SW480 (cell line): ENCODE measurements around the gene TMEM59.
"Not testable (repeated sequence)": the region's sequence is repeated elsewhere in the genome, so short reads cannot be mapped to it uniquely, and the experiment has no call there.

Experiments used
- DNase-seq: peaks from one replicate; pipeline ENCODE4 v3.0.0-alpha.2; 2016; ENCODE audit warnings: low spot score

TMEM59 gene

DNA sequence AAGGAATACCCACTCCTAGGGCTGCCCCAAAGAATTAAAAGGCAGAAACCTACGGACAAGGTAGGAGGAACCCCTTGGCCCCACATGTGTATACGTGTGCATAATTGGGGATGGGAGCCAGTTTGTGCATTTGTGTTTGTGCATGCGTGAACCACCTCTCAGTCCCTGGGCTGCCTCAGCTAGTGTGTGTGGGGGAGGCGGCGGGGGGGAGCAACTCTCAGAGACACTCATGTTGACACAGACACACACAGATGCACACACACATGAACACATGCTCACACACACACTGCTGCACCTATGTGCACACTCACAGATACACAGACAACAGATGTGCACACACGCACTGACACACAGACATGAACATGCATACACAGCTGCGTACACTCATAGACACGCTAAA is 40.1 kb downstream of the TMEM59 start:
- no peak for DNase-seq

DNA sequence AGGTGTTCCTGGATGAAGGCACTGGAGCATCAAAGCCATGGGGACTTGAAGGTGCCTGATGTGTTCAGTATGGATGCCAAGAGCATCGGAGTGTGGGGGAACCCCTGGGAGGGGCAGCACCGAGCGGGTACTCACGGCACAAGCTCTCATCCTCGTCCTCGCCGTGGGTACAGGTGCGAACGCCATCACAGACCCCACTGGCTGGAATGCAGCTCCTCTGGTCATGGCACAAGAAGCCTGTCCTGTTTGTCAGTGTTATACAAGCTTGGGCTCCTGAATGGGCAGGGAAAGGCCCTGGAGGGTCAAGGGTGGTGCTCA is 41.0 kb downstream of the TMEM59 start:
- DNase-seq: no peak

DNA sequence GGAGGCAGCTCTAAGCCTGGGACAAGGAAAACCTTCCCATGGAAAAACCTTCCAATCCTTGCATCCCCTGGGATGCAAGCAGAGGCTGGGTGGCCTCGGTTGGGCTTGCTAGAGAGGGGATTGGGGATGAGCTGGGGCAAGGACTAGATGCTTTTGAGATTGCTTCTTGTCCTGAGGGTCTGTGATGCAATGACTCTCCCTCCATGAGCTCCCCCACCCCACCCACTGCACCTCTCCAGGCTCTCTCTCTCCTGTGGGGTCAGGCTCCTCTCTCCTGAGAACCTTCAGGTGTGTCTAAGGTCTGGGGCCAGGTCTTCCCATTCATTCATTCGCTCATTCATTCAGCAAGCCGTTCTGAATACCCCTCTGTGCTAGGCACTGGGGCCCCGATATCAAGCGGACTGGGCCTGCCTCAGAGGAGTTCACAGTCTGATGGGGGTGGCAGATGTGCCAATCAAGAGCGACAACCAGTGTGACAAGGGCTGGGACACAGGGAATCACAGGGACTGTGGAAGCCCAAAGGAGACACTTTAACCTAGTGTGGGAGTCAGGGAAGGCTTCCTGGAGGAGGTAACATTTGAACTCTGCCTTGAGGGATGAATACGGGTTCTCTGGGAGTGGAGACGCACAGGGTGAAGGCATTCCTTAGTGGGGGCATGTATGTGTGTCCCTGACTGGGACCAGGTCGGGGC is 41.5 kb downstream of the TMEM59 start:
- no peak for DNase-seq

DNA sequence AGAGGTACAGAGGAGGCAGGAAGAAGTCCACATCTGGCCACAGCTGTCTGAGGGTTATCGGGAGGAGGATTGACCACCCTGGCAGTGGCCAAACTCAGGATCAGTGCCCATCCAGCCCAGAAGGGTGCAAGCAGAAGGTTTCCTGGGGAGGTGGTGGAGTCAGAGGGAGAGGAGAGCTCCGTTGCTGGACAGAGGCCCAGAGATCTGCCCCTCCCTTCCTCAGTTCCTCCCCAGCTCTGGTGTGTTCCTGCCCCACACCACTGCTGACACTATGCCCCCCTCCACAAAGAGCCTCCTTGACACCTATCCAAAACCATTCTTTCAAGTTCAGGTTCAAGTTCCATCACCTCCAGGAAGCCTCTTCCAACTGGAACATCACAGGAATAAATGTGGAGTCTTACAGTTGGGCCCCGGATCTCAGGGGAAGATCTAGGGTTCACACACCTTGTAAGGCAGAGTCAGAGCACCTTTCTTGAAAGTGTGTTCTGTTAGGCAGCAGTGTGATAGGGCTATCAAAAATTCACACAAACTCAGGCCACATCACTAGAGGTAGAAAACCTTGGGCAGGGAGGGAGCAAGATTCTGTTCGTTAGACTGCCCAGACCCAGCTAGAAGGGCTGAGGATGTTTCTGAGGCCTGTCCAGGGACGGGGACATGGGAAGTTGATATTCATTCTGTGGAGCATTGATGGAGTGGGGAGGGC is 42.4 kb downstream of the TMEM59 start:
- DNase-seq: no peak

DNA sequence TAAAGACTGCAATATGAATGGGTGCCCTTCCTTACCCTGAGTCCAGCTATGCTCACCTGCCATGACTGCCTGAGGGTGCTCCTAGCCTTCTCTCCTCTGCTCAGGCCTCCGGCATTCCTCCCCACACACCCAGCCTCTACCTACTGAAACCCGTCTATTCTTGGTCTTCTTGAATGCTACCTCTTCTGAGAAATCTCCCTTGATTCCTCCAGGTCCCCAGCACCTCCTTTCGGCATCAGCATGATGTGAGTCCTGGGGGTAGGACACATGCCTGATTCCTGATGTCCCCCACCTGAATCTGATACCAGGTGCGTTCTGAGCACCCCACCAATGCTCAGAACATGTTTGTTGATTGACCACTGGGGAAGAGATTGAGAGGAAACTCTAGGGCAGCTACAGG is 43.6 kb downstream of the TMEM59 start:
- DNase-seq: no peak

DNA sequence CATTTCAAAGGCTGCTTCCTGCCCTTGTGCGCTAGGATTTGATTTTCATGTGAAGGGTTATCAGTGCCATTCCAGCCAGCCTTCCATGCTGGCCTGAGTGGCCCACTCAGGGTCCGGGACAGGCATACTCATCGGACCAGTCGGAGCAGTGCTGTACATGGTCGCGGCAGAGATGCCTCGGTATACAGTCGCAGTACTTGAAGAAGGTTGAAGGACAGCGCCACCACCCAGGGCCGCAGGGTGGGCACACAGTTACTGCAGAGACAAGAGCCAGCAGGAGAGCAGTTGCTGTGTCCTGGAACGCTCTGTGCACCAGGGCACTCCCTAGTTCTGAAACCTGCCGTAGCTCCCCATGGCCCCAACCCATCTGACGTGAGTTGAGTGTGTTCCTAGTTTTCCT is 44.1 kb downstream of the TMEM59 start:
- no peak for DNase-seq

DNA sequence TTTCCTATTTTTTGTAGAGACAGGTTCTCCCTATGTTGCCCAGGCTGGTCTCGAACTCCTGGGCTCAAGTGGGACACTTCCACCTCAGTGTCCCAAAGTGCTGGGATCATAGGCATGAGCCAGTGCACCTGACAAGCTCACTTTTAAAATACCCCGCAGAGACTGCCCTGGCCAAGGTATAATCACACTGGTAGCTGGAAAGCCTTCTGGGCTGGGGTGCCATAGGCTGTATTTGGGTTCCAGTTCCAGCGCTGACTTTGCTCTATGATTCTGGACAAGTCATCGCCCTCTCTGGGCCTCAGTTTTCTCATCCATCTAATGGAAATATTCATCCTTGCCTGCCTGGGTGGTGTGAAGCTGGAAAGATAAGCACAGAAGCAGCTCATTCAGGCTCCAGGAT is 45.4 kb downstream of the TMEM59 start:
- no peak for DNase-seq

DNA sequence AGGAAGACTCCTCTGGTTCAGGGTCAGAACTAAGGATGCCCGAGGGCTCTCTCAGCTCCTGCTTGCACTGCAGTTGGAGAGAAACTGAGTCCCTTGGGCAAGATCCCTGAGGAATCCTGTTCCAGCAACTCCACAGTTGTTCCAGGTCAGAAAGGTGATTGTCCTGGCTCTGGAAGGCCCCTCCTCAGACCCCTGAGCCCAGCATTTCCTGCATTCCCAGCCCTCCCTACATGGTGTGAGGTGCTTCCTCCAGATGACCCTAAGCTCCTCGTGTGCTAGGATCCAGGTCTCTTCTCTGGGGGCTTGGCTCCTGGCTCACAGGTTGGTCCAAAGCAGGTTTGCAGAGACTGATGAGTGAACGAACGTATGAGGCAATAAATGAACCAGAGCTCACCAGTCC is 46.5 kb downstream of the TMEM59 start:
- DNase-seq: no peak

DNA sequence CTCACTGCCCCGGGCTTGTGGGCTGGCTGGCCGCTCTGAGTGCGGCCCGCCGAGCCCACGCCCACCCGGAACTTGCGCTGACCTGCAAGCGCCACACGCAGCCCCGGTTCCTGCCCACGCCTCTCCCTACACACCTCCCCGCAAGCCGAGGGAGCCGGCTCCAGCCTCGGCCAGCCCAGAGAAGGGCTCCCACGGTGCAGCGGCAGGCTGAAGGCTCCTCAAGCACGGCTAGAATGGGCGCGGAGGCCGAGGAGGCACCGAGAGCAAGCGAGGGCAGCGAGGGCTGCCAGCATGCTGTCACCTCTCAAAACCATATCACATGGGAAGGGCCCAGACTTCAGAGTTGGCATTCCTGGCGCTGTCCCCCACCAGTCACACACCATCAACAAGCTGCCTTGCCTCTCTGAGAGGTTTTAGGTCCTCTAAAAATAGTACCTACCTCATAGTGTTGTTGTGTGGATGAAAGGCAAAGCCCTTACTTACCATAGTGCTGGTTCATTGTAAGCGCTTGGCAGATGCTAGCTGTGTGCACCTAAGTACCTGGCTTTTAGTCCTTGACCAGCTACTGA is 48.4 kb downstream of the TMEM59 start:
- no peak for DNase-seq

DNA sequence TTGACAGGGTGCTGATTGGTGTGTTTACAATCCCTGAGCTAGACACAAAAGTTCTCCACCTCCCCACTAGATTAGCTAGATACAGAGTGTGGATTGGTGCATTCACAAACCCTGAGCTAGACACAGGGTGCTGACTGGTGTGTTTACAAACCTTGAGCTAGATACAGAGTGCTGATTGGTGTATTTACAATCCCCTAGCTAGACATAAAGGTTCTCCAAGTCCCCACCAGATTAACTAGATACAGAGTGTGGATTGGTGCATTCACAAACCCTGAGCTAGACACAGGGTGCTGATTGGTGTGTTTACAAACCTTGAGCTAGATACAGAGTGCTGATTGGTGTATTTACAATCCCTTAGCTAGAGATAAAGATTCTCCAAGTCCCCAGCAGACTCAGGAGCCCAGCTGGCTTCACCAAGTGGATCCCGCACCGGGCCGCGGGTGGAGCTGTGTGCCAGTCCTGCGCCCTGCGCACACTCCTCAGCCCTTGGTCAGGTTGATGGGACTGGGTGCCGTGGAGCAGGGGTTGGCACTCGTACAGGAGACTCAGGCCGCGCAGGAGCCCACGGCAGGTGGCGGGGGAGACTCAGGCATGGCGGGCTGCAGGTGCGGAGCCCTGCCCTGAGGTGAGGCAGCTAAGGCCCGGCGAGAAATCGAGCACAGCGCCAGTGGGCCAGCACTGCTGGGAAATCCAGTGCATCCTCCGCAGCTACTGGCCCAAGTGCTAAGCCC is 49.1 kb downstream of the TMEM59 start:
- DNase-seq: not testable (repeated sequence)

DNA sequence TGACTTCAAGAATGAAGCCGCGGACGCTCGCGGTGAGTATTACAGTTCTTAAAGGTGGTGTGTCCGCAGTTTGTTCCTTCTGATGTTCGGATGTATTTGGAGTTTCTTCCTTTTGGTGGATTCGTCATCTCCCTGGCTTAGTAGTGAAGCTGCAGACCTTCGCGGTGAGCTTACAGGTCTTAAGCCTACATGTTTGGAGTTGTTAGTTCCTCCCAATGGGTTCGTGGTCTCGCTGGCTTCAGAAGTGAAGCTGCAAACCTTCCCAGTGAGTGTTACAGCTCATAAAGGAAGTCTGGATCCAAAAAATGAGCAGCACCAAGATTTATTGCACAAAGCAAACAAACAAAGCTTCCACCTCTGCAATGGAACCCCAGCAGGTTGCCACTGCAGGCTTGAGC is 49.8 kb downstream of the TMEM59 start:
- DNase-seq: no peak

DNA sequence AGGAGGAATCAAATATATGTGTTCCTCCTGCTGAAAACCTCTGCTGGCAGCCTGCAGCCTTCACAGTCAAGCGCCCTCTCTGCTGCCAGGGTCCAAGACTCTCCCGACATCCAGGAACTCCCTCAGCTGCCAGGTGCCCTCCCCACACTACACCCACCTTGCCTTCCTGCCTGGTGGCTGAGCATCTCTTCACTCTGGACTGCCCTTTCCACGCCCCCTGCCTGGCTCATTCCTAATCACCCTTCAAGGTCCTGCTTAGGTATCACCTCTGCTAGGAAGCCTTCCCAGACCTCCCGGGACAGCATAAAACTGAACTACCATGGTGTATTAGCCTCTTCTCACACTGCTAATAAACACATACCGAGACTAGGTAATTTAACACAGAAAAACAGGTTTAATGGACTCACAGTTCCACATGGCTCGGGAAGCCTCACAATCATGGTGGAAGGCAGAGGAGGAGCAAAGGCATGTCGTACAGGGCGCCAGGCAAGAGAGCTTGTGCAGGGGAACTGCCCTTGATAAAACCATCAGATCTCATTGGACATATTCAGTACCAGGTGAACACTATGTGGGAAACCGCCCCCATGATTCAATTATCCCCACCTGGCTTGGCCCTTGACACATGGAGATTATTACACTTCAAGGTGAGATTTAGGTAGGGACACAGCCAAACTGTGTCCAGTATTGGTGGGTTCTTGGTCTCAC is 50.3 kb downstream of the TMEM59 start:
- DNase-seq: no peak

DNA sequence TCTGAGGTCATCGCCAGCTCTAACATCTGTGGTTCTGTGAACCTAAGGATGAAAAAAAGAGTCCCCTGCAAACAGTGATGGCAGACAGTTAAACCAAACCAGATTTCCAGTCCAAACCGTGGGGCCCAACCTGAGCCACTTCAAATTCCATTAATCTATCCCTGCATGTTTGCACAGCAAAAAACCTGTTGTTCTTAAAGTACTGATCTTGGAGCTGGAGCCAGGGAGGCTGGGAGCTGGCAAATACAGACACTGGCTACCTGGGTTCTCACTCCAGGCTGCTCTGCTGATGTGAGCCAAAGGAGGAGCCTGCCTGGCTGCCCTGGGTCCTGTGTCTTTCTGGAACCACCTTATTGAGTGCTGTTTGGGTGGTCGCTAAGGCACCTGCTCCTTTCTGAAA is 51.4 kb downstream of the TMEM59 start:
- DNase-seq: no peak

DNA sequence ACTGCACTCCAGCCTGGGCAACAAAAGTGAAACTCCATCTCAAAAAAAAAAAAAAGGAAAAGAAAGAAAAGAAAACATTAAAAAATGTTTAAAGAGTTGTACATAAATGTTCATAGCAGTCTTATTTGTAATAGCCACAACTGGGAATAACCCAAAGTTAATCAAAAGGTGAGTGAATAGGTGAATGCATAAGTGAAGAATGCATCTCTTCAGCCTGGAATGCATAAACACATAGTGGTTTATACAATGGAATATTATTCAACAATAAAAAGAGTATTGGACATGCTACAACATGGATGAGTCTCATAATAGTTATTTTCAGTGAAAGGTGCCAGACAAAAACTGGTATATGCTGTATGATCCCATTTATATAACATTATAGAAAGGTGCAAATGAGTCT is 53.1 kb downstream of the TMEM59 start:
- DNase-seq: no peak

DNA sequence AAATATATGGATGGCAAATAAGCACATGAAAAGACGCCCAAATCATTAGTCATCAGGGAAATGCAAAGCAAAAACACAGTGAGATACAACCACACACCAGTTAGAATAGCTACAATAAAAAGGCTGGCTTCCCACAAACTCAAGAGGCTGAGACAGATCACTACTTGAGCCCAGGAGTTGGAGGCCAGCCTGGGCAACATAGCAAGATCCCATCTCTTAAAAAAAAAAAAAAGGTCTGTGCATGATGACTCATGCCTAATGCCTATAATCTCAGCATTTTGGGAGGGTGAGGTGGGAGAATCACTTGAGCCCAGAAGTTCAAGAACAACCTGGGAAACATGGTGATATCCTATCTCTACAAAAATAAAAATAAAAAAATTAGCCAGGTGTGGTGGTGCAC is 54.8 kb downstream of the TMEM59 start:
- DNase-seq: no peak

DNA sequence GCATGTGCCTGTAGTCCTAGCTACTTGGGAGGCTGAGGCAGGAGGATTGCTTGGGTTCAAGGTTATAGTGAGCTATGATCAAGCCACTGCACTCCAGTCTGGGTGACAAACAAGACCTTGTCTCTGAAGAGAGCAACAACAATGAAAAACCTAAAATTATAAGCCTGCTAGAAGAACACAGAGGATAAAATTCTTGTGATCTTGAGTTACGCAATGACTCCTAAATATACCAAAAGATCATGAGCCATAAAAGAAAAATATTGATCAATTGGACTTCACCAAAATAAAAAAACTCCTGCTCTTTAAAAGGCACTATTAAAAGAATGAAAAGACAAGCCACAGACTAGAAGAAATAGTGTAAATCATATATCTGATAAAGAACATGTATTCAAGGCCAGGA is 57.3 kb downstream of the TMEM59 start:
- no peak for DNase-seq

DNA sequence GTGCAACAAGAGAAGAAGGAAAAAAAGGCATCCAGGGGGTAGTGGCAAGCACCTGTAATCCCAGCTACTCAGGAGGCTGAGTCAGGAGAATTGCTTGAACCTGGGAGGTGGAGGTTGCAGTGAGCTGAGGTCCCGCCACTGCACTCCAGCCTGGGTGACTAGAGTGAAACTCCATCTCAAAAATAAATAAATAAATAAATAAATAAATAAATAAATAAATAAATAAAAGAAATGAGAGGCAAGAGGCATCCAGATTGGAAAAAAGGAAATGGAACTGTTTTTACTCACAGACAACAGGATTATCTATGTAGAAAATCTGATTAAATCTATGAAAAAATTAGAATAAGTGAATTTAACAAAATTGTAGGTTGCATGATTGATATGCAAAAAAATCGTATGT is 58.5 kb downstream of the TMEM59 start:
- DNase-seq: not testable (repeated sequence)

DNA sequence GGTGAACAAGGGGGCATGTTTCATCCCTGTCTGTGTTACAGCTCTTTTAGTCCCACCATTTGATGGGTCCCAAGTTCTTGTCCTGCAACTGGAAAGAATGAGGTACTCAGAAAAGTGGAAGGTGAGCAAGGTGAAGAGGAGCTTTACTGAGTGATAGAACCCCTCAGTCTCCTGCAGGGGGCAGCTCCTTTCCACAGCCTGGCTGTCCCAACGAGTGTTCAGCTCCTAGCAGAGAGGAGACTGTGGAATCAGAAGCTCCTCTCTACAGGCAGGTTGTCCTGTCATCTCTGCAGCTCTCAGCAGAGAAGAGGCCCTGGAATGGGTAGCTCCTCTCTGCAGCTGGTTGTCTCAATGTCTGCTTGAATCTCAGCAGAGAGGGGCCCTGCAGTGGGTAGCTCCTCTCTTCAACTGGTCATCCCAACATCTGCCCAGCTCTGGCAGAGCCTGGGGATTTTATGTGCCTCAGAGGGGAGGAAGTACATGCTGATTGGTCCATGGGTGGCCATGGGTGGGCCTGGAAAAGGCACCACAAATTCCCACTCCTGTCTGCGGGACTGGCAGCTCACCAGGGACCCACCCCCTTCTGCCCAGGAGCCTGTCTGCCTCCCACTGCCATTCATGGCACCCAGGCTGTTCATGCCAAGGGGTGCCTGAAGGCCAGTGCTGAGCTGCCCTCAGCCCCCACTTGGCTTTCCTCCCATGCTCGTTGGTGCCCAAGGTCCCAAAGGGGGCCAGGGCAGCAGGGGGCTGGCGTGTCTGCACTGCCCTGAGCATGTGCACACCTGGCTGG is 60.7 kb downstream of the TMEM59 start:
- no peak for DNase-seq

DNA sequence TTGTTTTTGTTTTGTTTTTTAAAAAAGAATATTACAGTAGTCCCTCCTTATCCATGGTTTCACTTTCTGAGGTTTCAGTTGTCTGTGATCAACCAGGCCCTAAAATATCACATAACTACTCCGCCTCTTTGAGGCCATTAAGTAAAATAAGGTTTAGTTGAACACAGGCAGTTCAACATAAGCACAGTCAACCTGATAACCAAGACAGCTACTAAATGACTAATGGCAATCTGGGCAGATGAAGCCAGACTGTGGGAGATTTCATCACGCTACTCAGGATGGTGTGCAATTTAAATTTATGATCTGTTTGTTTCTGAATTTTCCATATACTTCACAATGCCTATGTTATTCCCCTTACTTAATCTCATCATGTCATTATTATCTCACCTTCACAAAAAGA is 65.1 kb downstream of the TMEM59 start:
- DNase-seq: no peak

DNA sequence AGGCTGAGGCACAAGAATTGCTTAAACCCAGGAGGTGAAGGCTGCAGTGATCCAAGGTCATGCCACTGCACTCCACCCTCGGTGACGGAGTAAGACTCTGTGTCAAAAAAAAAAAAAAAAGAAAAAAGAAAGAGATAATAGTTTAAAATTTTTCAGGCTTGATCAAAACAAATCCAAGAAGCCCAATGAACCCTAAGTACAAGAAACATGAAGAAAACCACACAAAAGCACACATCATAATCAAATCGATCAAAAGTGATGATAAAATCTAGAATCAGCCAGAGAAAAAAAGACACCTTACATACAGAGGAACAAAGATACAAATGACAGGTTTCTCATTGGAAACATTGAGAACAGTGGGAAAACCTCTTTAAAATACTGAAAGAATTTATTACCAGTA is 66.5 kb downstream of the TMEM59 start:
- DNase-seq: no peak

DNA sequence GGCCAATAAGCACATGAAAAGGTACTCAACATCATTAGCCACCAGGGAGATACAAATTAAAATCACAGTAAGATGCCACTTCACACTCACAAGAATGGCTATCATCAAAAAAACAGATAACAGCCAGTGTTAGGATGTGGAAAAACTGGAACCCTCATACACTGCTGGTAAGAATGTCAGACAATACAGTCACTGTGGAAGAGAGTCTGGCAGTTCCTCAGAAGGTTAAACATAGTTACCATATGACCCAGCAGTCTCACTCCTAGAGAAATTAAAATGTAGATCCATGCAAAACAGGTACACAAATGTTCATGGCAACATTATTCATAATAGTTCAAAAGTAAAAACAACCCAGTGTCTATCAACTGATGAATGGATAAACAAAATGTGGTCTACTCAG is 68.3 kb downstream of the TMEM59 start:
- DNase-seq: no peak

DNA sequence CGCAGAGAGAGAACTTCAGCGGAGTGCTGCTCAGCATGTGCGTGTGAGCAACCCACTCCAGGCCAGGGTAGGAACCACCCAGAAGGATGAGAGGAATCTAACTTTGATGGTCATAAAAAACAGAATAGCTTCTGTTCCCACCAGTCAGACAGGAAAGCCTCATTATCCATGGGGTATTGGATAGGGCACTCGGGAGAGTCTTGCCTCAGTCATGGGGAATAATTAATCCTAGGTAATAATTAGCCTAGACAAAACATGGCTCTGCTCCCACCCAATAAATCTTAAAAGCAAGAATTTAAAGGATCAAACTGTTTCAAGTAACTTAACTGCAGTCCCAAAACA is 70.3 kb downstream of the TMEM59 start:
- DNase-seq: no peak
